DMS 273 (cell line): ENCODE results near the gene LGALS3.

Experiments
- DNase-seq: peaks from one replicate; lab custom pipeline; 2025; ENCODE audit not compliant: unreplicated experiment; lab: John Stamatoyannopoulos, UW

LGALS3 gene

GRCh38 chr14:55180434-55180833 is 51.4 kb downstream of the LGALS3 start:
- no peak for DNase-seq

DNA sequence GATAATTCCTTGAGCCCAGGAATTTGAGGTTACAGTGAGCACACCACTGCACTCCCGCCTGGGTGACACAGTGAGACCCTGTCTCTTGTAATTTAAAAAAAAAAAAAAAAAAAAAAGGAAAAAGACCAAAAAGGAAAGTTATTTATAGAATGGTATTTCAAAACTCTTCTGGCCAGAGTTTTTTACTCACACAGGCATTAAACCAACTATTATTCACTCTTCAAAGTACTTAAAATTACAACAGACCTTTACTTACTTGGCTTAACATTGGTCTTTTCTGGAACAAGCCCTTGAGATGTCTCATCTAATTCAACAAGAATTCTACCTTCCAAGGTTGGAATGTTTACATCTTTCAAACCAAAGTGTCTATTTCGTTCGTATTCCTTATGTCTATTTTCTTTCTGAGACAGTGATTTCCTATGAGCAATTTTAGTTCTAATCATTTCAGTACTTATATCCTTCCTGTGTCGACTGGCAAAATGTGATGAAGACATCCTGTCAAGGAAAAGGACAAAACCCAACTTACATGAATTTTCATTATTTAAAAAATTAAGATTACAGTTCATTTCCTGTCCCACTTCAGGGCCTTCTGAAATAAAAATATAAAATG is 59.7 kb downstream of the LGALS3 start:
- no peak for DNase-seq

DNA sequence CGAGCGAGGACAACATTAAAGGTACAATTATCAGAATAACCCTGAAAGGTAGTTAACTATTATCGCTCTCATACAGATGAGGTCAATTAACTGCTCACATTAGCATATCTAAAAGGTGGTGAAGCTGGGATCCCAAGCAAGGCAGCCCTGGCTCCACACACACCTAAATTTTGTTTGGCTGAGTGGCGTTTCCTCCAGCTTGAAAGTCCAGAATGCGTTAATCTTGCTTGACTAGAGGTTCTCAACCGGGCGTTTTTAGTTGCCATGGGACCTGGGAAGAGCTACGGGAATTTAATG is 61.8 kb downstream of the LGALS3 start:
- DNase-seq: peak; percentile 76

GRCh38 chr14:55191203-55192053 is 62.4 kb downstream of the LGALS3 start, which contains the start of gene DLGAP5:
Gene DLGAP5 (minus strand): TSS chr14:55191585. CDS start chr14:55189179, 2,406 bp downstream.
- DNase-seq: peak; percentile 99

GRCh38 chr14:55192054-55192621 is 63.1 kb downstream of the LGALS3 start:
- no peak for DNase-seq

DNA sequence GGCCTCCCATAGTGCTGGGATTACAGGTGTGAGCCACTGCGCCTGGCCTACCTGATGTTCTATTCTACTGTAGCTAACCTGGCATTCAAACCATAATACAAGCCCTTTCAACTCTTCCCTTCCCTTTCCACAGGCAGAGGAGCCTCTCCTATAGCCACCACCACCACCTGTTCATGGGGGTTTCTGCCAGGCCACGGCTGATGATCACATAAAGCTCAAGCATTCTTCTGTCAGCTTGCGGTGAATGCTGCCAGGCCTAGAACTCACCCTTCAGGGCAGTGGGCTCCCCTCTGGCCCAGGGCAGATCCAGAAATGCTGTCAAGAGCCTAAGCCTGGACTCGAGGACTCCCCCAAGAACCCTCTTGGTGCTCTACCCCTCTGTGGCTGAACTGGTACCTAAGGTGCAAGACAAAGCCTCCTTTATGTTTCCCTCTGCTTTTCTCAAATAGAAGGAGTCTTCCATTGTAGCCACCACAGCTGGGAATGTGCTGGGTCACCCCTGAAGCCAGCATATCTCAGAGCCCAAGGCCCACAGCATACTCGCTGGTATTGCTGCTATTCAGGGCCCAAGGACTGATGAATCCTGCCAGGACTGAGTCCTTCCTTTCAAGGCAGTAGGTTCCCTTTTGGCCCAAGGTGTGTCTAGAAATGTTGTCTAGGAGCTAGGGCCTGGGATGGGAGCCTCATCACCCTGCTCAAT is 65.8 kb downstream of the LGALS3 start:
- DNase-seq: no peak
